Subcutaneous adipose tissue (tissue), 4 donors: ENCODE data around the gene TMEM120B. TPM values are rescaled to one million over a fixed set of nuclear protein-coding genes. Genes with fewer than 3 reads are reported as not detected.

Experiments used
- CTCF ChIP-seq: fragments of 450-650 bp; IDR thresholded peaks from one replicate; pipeline ENCODE4 v1.5.1; 2016; ENCODE audit warnings: low read depth, mild to moderate bottlenecking, control low read depth, antibody characterized with exemption, moderate library complexity
- total RNA-seq, 4 donors: library from RNA; depleted of rRNA; stranded (reverse); fragments of >200 nt; gene quantifications; one replicate each; pipeline ENCODE4 v1.1.0, GENCODE V29; 2016

Gene TMEM120B
- total RNA-seq, 4 donors from 2014 or later = 2.7 to 15.4 (median 3.2) TPM

DNA sequence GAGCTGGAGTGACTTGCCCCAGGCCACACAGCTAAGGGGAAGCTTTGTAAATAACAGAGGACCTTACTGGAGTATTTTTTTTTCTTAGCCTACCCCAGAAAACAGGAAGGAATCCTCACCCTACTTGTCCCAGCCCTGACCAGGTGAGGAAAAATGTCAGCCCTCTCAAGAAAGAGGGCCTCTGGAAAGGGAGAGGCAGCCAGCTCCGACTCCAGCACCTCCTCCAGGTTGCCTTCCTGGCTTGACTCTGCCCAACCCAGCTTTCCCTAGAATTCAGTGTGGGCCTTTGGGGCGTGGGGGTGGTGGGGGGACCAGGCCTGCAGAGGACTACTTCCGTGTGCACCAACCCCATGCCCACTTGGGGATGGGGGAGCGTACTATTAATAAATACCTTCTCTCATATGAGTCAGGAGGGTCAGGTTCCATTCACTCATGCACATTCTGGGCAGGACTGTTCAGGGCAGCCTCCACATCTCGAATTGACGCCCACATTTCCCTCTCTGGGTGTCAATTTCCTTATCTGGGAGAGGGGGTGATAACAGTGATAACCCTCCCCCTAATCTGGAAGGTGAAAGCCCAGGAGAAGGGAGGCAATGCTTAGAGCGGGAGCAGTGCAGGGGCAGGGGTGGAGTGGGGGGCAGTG, 75.7 kb downstream of the TMEM120B start:
- TF ChIP-seq CTCF = no peak

DNA sequence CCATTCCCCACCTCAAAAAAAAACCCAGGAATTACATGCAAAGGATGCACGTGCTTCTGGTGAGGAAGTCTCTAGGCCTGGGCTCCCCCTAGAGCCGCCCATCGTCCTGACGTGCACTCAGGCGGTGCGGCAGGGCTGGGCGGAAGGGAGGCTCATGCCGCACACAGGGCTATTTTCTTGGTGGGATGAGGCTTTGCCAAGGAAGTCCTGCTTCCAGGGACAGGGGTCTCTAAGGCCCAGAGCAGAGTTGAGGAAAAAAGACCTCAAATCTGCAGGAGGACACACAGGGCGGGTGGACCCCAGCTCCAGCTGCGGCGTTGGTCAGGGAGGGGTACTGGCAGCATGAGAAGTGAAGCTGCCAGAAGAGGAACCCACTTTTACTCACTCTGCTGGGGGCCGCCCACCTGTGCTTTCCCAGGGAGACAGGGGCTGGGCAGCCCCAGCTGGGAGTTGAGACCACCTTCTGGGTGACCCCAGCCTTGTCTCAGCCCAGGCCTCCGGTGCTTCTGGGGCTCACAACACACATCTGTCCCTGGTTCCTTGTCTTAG, 76.8 kb downstream of the TMEM120B start:
- no peak for TF ChIP-seq CTCF

DNA sequence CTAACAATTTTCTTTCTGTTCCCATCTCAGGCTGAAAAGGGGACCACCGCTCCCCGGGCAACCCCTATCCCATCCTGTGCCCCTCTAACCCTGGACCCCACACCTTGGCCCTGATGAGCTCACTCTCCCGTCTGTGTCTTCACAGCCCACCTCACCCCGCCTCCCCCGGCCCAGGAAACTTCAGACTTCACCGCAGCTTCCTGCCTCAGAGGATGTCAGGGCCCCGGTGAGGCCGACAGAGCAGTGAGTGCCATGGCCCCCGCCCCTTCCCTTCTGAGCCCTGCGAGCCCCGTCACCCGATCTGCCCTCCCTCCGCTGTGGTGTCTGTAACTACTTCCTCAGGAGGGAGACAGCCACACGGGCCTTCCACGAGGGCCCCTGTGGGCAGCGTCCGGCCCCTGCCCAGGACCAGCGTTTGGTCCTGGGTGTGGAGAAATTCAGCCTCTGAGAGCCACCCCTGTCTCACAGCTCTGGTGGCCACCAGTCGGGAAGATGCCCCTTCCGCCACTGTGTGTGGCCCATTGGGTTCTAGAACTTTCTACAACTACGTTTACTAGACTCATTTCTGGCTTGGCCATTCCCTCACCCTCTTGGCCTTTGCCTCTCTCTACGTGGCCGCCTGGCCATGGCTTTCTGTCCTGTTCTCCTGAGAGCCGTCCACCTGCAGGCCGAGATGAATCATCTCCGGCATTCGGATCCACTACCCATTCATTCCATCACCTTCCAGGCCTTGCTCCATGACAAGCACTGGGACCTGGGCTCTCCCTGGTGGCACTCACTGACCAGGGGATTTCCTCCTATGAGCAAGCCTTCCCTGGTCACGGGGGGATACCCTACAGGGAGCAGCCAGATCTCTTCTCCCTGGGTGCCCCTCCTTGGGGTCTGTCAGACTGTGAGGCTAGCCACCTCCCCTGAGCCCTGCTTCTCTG, 77.5 kb downstream of the TMEM120B start:
- no peak for TF ChIP-seq CTCF

DNA sequence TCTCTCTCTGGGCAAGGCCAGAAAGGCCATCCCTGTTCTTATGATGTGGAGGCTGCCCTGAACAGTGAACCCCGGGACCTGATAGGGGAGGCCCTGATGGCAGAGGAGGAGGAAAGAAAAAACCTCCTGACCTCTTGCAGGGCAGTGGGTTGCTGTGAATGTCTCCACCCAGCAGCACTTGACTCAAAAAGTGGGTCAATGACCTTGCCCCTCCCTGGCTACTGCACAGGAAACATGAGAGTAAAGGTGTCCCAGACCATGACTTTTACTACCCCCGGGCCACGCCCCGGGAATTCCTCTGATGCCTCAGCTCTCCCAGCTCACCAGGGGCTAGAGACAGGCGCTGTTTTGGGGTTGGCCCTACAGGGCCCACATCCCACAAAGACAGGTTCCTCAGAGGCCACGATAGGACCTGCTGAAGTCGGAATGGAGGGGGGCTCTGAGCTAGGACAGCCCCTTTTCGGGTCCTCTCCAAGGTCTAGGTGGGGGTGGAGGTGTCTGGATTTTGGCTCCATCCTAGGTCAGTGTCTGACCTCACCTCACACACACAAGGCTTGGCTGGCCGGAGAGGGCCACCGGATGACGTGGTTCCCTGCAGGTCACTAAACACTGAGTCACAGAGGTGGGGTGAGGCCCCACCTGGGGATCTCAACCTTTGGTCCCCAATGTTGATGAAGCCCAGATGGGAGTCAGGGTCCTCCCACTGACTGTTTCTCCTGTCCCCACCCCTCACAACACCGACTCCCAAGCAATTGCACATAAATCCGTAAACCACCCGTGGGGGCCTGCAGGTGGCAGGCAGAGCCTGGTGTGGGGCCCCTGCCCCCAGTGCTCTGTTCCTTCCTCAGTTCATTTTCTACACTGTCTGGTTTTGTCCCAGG, 79.4 kb downstream of the TMEM120B start:
- no peak for TF ChIP-seq CTCF

DNA sequence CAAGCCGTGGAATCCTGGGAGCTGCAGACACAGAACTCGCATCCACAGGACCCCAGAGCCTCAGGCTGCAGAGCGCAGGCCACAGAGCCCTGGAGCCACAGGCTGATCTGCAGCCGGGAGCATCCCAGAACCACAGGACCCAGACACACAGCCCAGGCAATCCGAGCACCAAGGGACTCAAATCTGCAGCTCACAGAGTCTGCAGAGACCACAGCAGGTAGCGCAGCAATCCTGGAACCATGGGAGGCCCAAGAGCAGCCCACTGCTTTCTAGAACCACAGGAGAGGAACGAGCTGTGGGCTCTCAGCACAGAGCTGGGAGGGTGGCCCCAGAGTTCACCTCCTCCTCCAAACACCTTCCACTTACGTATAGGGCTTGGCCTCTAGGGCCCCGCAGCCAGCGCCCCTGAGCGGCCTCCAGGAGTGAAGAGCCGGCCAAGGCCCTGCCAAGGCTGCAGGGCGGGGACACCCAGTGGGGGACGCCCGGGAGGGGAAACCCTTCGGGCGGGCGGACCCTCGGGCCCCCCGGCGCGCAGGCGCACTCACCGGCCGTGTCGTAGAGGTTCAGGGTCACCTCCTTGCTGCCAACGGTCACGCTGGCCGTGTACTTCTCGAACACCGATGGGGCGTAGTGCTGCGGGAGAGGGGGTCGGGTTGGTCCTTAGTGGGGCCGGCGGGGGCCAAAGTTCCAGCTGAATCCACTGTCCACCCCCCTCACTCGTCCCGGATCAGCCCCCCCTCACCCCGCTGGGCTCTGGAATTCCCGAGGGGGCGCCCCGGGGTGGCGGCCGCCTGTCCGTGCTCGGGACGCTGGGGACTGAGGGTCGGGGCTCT, 80.3 kb downstream of the TMEM120B start:
- TF ChIP-seq CTCF = no peak

DNA sequence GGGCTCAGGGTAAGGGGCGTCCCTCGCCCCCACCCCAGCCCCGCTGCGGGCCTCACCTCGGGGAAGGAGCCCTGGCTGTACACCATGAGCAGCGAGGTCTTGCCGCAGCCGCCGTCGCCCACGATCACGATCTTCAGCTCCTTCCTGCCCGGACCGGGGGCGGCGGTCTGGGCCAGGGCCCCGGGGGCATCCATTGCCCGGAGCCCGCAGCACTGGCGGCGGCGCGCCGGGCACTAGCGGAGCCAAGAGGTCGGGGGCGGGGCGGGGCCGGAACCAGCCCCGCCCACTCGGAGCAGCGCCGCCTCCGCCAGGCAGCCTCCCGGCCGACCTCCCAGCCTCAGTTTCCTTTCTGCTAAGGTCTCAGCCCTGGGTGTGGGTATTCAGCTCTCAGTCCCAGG, 80.9 kb downstream of the TMEM120B start, which contains the start of gene RHOF:
Gene RHOF (minus strand): TSS at position 249 of the 398 bp plus-strand sequence. CDS start 55 bp downstream, at position 194.
- TF ChIP-seq CTCF = no peak
